Measurements from ENCODE around the gene PRUNE2. TPM values are rescaled to one million over a fixed set of nuclear protein-coding genes. Genes with fewer than 3 reads are reported as not detected.
A peak's percentile ranks its signal among the peaks of the same experiment; 100 is the strongest.

The PRUNE2 gene
- total and polyA plus RNA-seq, 7 experiments from 2014 or later, result 0.78 to 1.6 TPM; not detected in 5

- no peaks in the 10 kb centered on the region for H3K4me1 ChIP-seq (ENCODE audit: control insufficient read depth in 2 of 2, insufficient read depth in 2 of 2, low read length in 2 of 2)
- intact Hi-C loops (cut with micrococcal nuclease), result no loop called here
- H3K36me3 ChIP-seq (ENCODE audit: control insufficient read depth in 2 of 3, insufficient read depth in 3 of 3, low read length in 3 of 3), result no peaks in the 10 kb centered on the region
- H3K27me3 ChIP-seq (ENCODE audit: control insufficient read depth in 2 of 2, insufficient read depth in 2 of 2, low read length in 2 of 2), result peaks cover 0 to 11% of the 10 kb centered on the region in 2 donors
- DNase-seq (no peak), ATAC-seq (no peak)
- Mint-ChIP-seq H3K27ac (no peak overlapping the region), H3K4me3 (peak overlapping the region in 6 of 10 donors; percentile 52 to 73 (median 59)), H3K27me3 (peaks cover 15 to 60% (median 47%) of the 10 kb centered on the region in 5 donors), H3K36me3 (peaks cover 0 to 13% (median 0%) of the 10 kb centered on the region in 5 donors), H3K9me3 (peaks cover 2 to 26% (median 11%) of the 10 kb centered on the region in 11 donors), H3K4me1 (peaks cover 0 to 29% (median 10%) of the 10 kb centered on the region in 7 donors)
- H3K4me3 ChIP-seq (ENCODE audit: low read length), result peak overlapping the region; percentile 30
- CTCF ChIA-PET, result no interaction called here
- H3K9me3 ChIP-seq (ENCODE audit: control insufficient read depth in 2 of 3, low read length in 3 of 3), result no peaks in the 10 kb centered on the region
- H3K27ac ChIP-seq (ENCODE audit: low read depth, low read length), result no peak overlapping the region
- POLR2A ChIA-PET, result interaction anchor here (0.6 kb wide), 1 partner anchor 62 kb away, joined by 4 read pairs; no protein-coding TSS in a partner anchor
Measured at GRCh38 chr9:76570826-76571225, 335.1 kb downstream of the PRUNE2 start.

GRCh38 chr9:76567086-76567485 is 338.8 kb downstream of the PRUNE2 start:
- no peaks in the 10 kb centered on the region for H3K9me3 ChIP-seq (ENCODE audit: control insufficient read depth in 2 of 3, low read length in 3 of 3)
- H3K27me3 ChIP-seq (ENCODE audit: control insufficient read depth in 2 of 2, insufficient read depth in 2 of 2, low read length in 2 of 2), result no peaks in the 10 kb centered on the region
- Mint-ChIP-seq H3K9me3 (peaks cover 2 to 24% (median 11%) of the 10 kb centered on the region in 11 donors), H3K4me1 (peaks cover 0 to 24% (median 7%) of the 10 kb centered on the region in 7 donors), H3K36me3 (peaks cover 0 to 13% (median 0%) of the 10 kb centered on the region in 5 donors), H3K4me3 (no peak overlapping the region), H3K27ac (no peak overlapping the region), H3K27me3 (peaks cover 15 to 39% (median 25%) of the 10 kb centered on the region in 5 donors)
- no peaks in the 10 kb centered on the region for H3K36me3 ChIP-seq (ENCODE audit: control insufficient read depth in 2 of 3, insufficient read depth in 3 of 3, low read length in 3 of 3)
- CTCF ChIA-PET, result no interaction called here
- no peak for DNase-seq
- no peaks in the 10 kb centered on the region for H3K4me1 ChIP-seq (ENCODE audit: control insufficient read depth in 2 of 2, insufficient read depth in 2 of 2, low read length in 2 of 2)
- POLR2A ChIA-PET, result no interaction called here
- ATAC-seq, result no peak
- H3K4me3 ChIP-seq (ENCODE audit: low read length), result no peak overlapping the region
- intact Hi-C loops (cut with micrococcal nuclease), result no loop called here
- no peak overlapping the region for H3K27ac ChIP-seq (ENCODE audit: low read depth, low read length)

- Mint-ChIP-seq H3K27ac (no peak overlapping the region), H3K36me3 (peaks cover 0 to 7% (median 0%) of the 10 kb centered on the region in 5 donors), H3K27me3 (peaks cover 7 to 32% (median 14%) of the 10 kb centered on the region in 5 donors), H3K9me3 (peaks cover 0 to 6% (median 0%) of the 10 kb centered on the region in 11 donors), H3K4me1 (peaks cover 0 to 9% (median 0%) of the 10 kb centered on the region in 7 donors), H3K4me3 (no peak overlapping the region)
- Histone ChIP-seq H3K4me1 (ENCODE audit: control insufficient read depth in 2 of 2, insufficient read depth in 2 of 2, low read length in 2 of 2) (no peaks in the 10 kb centered on the region), H3K36me3 (ENCODE audit: control insufficient read depth in 2 of 3, insufficient read depth in 3 of 3, low read length in 3 of 3) (no peaks in the 10 kb centered on the region), H3K9me3 (ENCODE audit: control insufficient read depth in 2 of 3, low read length in 3 of 3) (no peaks in the 10 kb centered on the region), H3K4me3 (ENCODE audit: low read length) (no peak overlapping the region), H3K27ac (ENCODE audit: low read depth, low read length) (no peak overlapping the region), H3K27me3 (ENCODE audit: control insufficient read depth in 2 of 2, insufficient read depth in 2 of 2, low read length in 2 of 2) (no peaks in the 10 kb centered on the region)
- intact Hi-C loops (cut with micrococcal nuclease), result no loop called here
- POLR2A ChIA-PET, result no interaction called here
- no peak for ATAC-seq
- DNase-seq, result no peak
- CTCF ChIA-PET, result no interaction called here
Measured at GRCh38 chr9:76564297-76564696, 341.6 kb downstream of the PRUNE2 start.

- no peak overlapping the region for H3K4me3 Mint-ChIP-seq
- H3K4me1 ChIP-seq (ENCODE audit: control insufficient read depth in 2 of 2, insufficient read depth in 2 of 2, low read length in 2 of 2), result no peaks in the 10 kb centered on the region
- H3K27ac Mint-ChIP-seq, result no peak overlapping the region
- ChIA-PET CTCF (no interaction called here), POLR2A (no interaction called here)
- no peaks in the 10 kb centered on the region for H3K27me3 ChIP-seq (ENCODE audit: control insufficient read depth in 2 of 2, insufficient read depth in 2 of 2, low read length in 2 of 2)
- intact Hi-C loops (cut with micrococcal nuclease), result no loop called here
- H3K36me3 ChIP-seq (ENCODE audit: control insufficient read depth in 2 of 3, insufficient read depth in 3 of 3, low read length in 3 of 3), result no peaks in the 10 kb centered on the region
- DNase-seq (no peak), ATAC-seq (peak; percentile 71)
- H3K4me1 Mint-ChIP-seq, result peaks cover 0 to 9% (median 0%) of the 10 kb centered on the region in 7 donors
- peaks cover 0 to 8% (median 0%) of the 10 kb centered on the region in 11 donors for H3K9me3 Mint-ChIP-seq
- no peak overlapping the region for H3K27ac ChIP-seq (ENCODE audit: low read depth, low read length)
- H3K27me3 Mint-ChIP-seq, result peaks cover 3 to 22% (median 9%) of the 10 kb centered on the region in 5 donors
- no peak overlapping the region for H3K4me3 ChIP-seq (ENCODE audit: low read length)
- H3K36me3 Mint-ChIP-seq, result no peaks in the 10 kb centered on the region
- no peaks in the 10 kb centered on the region for H3K9me3 ChIP-seq (ENCODE audit: control insufficient read depth in 2 of 3, low read length in 3 of 3)
Measured at GRCh38 chr9:76562511-76562911, 343.4 kb downstream of the PRUNE2 start.

DNA sequence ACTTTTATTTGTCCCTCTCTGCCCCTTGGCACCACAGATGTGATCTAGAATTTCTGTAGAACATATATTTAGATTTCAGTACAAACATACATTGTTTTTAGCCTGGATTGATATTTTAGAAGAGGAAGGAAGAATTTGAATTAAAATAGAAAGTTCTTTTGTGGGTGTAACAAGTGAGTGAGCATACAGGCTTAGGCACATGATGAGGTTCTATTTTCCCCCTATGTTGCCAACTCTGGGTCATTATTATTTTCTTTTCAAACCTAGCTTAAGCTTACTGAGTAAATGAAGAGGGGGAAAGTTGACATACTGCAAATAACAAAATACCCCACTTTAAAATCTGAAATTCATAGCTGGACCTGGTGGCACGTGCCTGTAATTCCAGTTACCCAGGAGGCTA is 344.0 kb downstream of the PRUNE2 start:
- H3K9me3 ChIP-seq (ENCODE audit: control insufficient read depth in 2 of 3, low read length in 3 of 3), result no peaks in the 10 kb centered on the region
- no peaks in the 10 kb centered on the region for H3K4me1 ChIP-seq (ENCODE audit: control insufficient read depth in 2 of 2, insufficient read depth in 2 of 2, low read length in 2 of 2)
- no peaks in the 10 kb centered on the region for H3K36me3 Mint-ChIP-seq
- intact Hi-C loops (cut with micrococcal nuclease), result no loop called here
- DNase-seq (no peak), ATAC-seq (no peak)
- H3K4me3 Mint-ChIP-seq, result no peak overlapping the region
- ChIA-PET CTCF (no interaction called here), POLR2A (no interaction called here)
- no peaks in the 10 kb centered on the region for H3K27me3 ChIP-seq (ENCODE audit: control insufficient read depth in 2 of 2, insufficient read depth in 2 of 2, low read length in 2 of 2)
- no peak overlapping the region for H3K27ac Mint-ChIP-seq
- peaks cover 0 to 18% (median 6%) of the 10 kb centered on the region in 5 donors for H3K27me3 Mint-ChIP-seq
- H3K27ac ChIP-seq (ENCODE audit: low read depth, low read length), result no peak overlapping the region
- H3K36me3 ChIP-seq (ENCODE audit: control insufficient read depth in 2 of 3, insufficient read depth in 3 of 3, low read length in 3 of 3), result no peaks in the 10 kb centered on the region
- peaks cover 0 to 7% (median 0%) of the 10 kb centered on the region in 11 donors for H3K9me3 Mint-ChIP-seq
- no peak overlapping the region for H3K4me3 ChIP-seq (ENCODE audit: low read length)
- peaks cover 0 to 9% (median 0%) of the 10 kb centered on the region in 7 donors for H3K4me1 Mint-ChIP-seq

Other genes starting within 250 kb of the PRUNE2 start
- not detected for gene PCA3, start 141.7 kb downstream of the PRUNE2 start, total RNA-seq
- gene PCA3, start 141.7 kb downstream of the PRUNE2 start, polyA plus RNA-seq, result not detected
- not detected for gene FOXB2, start 113.5 kb upstream of the PRUNE2 start, total RNA-seq
- gene FOXB2, start 113.5 kb upstream of the PRUNE2 start, polyA plus RNA-seq, result not detected

All from naive thymus-derived CD4-positive, alpha-beta T cell (primary cell).